GM19025 (cell line): ENCODE measurements around the gene GNAZ.

Experiments
- ATAC-seq: cut with Tn5 transposase; IDR thresholded peaks from one replicate; pipeline ENCODE4 v1.9.1; 2021; ENCODE audit warnings: mild to moderate bottlenecking, low read depth, moderate library complexity; ENCODE audit not compliant: unreplicated experiment

Gene GNAZ

DNA sequence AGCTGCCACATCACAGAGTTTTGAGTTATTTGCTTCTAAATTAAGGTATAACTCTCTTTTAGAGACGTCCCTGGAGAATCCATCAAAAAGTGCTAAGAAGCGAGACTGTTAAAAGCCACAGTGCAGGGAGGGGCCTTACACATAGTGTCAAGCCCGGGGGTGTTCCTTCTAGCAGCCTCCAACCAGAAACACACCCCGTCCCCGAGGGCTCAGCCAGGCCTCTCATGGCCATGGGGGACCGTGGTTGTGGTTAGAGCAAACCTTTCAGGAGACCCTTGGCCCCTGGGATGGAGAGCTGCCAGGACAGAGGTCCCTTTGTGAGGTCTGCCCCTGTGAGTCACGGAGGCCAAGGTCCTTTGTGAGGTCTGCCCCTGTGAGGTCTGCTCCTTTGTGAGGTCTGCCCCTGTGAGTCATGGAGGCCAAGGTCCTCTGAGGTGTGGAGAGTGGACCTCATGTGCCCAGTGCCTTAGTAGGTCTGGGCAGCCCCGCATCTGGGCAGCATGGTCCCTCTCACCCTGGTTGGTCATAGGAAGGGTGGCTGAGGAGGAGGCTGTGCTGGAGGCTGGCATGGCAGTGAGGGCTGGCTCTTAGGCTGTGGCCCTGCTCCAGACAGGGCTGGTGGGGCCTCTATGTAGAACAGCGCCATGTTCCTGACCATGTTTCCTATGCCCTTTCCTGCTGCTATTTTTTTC lies 5.4 kb downstream of the GNAZ start:
- no peak for ATAC-seq

GRCh38 chr22:23076896-23077572 lies 6.7 kb downstream of the GNAZ start:
- no peak for ATAC-seq

DNA sequence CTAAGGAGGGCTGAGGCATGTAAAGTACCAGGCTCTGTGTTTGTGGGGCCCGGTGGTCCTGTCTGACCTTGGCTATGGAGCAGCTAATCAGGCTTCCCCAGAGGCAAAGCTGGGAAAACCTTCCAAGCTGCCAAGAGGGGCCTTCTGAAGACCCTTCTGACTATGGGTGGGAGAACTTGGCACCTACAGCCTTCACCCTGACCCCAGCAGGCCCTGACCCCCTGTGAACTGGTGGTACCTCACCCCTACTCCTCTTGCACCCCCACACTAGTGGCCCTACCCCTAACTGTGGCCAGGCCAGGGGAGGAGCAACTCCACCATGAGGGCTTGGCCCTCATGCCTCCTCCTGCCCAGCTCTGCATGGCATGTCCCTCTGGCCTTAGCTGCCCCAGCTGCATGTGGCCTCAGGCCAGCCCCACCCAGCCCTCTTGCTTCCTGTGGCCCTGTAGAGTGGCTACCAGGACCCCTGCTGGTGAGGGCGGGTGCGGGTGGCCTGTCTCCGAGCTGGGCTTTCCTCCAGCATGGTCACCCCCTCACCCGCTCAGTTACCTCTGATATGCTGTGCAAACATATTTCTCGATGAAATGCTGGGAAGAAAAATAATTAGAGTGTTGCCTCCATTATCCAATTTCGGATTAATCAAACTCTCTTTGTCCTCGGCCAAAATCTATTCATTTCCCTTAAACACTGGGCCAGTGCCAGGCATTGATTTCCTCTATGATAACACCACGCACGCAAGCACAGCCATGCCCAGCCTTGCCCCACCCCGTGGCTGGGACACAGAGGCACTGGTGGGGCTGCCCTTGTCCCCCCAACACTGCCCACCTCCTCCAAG lies 7.5 kb downstream of the GNAZ start:
- no peak for ATAC-seq

GRCh38 chr22:23078462-23078787 lies 8.1 kb downstream of the GNAZ start:
- no peak for ATAC-seq

- no peak for ATAC-seq
Measured at GRCh38 chr22:23079240-23079768, 9.0 kb downstream of the GNAZ start.

- ATAC-seq: no peak
Measured at GRCh38 chr22:23079814-23080521, 9.6 kb downstream of the GNAZ start.

DNA sequence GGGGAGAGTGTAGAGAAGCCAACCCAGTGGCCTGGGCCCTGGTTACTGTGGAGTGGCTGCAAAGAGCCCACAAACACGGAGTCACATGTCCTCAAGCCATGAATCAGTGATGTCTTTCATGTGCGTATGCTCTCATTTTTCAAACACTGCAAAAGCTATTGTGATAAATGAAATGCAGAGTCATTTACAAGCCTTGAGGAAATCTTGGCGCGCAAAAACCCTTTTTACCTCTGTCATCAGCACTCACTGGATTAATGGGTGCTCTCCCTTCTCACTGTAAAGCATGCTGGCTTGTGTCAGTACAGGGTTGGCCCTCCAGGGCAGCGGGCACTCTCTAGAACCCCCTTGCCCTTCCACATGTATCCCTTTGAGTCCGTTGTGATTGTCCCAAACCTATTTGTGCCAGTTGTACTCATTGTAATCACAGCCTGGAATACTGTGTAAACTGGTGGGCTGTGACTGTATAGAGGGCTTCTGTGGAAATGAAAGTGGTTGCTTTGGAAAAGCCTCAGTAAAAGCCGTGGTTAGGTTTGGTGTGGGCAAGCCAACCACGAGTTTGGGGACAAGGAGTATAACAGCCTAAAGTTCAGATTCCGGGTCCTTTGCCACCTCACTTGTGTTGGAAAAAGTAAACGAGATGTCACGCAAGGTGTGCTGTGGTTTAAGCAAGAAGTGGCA lies 10.4 kb downstream of the GNAZ start:
- ATAC-seq: no peak

DNA sequence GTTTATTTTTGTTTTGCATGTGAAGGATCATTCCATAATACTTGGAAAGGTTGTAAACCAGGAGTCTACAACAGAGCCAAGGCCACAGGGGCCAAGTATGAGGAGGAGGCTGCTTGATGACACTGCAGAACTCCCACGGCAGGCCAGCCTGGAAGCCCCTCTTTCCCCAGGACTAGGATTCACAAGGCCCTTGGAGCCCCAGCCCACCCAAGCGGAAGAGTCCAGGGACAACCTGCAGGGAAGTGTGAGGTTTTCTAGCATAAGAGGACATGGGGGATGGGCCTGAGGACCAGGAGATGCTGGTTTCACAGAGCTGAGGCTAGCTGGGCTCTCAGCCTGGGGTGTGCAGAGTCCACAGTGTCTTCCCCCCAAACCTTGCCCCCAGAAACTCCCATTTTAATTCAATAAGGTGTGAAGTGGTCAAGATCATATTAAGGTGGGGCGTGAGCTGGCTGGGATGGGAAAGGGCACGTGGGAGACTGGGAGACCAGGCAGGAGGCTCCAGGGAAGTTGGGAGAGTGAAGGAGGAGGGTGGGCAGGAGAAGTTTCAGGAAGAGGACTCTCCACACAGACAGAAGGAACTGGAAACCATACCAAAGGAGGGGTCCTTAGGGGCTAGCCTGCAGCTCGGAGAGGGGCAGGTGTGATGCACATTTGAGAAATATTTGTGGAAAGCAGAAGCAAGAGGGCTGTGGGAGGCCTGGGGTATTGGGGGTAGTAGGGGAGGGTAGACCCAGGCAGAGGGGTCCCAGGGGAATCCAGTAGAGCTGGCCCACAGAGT lies 12.4 kb downstream of the GNAZ start:
- ATAC-seq: no peak

DNA sequence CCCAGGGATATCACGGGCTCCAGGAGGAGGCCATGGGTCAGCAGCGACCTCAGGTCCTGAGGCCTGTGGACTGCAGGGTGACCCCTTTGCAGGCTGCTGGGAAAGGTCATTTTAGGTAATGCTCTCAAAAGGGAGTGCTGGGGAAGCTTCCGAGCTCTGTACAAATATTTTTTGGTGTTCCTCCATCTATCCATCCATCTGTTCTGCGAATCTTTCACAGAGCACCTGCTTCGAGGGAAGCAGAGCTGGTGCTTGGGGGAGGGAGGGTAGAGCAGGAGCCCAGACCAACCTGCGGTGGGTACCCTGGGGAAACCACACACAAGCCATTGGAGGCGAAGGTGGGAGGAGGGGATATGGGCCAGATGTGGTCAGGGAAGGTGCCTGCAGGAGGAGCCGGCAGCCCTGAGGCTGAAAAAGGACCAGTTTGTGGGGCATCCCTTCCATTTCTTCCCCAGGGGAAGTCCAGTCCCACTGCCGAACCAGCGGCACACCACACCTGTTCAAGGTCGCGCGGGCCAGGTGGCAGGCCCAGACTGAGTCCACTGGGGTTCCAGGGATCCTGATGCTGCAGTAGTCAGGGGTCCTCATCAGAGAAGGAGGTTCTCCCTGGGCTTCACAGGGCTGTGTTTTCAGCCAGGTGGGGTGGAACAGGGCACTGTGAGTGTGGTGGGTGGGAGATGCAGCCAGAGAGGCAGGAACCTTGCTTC lies 13.1 kb downstream of the GNAZ start:
- ATAC-seq: no peak

GRCh38 chr22:23084453-23085350 lies 14.4 kb downstream of the GNAZ start:
- no peak for ATAC-seq

DNA sequence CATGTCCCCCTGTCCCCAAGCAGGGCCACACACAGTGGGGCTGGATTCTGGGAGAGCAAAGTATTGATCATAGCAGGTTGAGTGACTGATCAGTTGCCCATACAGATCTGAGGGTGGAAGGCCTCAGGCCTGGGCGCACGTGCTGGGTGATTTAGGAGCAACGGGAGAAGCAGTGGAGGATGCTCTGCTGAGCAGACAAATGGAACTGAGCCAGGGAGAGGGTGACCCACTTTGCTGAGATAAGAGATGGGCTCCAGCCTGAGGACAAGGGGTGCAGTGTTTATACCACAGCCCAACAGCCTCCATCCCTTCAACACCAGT lies 15.0 kb downstream of the GNAZ start:
- ATAC-seq: no peak

- no peak for ATAC-seq
Measured at GRCh38 chr22:23085785-23086184, 15.5 kb downstream of the GNAZ start.

GRCh38 chr22:23086263-23086662 lies 15.9 kb downstream of the GNAZ start:
- ATAC-seq: no peak

DNA sequence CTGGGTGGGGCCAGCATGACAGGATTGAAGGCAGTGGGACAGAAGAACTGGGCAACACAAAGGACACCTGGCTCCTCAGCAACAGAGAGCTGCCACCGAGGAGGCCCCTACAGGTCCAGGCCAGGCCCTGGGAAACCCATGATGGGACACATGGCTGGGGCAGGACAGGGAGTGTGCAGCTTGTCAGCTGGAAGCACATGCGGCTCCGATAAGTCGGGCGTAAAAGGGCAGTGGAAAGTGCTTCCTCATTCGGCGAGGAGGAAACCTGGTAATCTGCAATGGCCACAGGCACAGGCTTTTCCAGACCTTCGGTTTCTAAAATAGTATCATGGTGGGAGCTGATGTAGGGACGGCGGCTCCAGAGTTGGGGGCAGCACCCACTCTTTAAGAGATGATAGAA lies 16.5 kb downstream of the GNAZ start:
- ATAC-seq: no peak

DNA sequence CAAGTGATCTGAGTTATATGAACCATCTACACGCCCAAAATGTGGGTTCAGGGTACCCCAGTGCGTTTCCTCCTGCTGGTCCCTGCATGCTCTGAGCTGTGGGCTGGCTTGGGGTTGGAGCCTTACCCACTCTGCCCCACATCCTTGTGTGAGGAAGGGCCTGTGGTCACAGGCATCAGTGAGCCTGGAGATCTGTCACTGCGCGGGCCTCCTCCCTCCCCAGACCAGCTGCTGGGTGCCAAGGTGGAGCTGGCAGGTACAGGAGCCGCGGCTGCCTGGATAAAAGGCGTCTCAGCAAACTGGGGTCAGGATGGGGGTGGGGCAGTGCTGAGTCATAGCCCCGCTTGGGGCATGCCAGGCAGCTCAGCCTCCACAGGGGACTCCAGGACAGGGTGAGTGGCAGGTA lies 17.9 kb downstream of the GNAZ start:
- ATAC-seq: no peak

DNA sequence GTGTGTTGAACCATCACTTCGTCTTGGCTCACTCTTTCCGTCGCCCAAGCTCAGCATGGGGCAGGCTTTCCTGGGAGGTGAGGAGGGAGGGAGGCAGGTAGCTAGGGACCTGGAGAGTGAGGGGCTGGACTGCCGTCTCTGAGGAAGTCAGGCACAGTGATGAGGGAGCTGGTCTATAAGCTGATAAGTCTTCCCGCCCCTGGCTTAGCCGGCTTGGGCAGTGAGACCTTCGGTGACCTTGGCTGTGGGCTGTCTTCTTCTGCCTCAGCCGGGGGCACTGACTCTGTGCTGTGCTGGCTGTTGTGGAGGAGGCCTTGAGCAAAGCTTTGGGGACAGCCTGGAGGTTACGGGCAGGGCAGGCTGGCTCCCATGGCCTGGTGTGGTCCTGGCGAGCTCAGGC lies 18.7 kb downstream of the GNAZ start:
- ATAC-seq: no peak

DNA sequence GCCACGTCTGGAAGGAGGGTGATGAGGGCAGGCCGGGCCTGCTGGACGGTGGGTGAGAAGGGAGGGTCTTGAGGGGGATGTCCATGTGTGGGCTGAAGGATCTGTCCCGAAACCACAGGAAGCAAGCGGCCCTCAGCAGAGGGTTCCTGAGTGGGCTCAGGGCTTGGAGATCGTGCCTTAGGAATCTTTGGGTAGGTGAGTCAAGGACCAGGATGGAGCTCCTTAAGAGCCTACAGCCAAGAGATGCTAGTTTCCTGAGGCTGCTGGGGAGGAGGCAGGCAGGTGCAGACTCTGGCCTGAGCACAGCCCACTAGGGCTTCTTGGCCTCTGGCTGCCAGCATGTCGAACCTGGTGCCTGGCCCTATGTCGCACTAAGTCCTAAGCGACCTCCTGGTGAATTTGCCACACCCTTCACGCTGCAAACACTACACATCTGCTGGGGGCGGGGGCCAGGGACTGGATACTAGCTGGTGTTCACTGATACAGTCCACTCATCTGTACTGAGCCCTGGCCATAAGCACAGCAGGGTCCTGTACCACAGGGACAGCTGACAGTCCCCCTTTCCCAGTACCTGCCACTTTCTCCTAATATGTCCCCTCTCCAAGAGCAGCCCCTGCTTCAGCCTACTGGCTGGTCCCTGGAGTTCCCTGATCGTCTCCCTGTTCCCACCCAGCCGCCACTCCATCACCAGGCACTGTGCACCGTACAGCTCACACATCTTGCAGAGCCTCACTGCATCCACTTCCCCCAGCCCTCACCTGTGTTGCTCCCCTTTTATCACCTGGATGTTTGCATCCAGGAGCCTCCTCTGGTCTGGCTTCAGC lies 19.5 kb downstream of the GNAZ start:
- ATAC-seq: no peak
